Esophagus squamous epithelium (tissue), 4 donors: ENCODE measurements around the gene MRPS23.

Experiments used
- POLR2A ChIP-seq, 4 donors: fragments of 450-650 bp; IDR thresholded peaks; one replicate each; pipeline ENCODE4 v1.6.1; 2017; ENCODE audit warnings: antibody characterized with exemption in 4 of 4, mild to moderate bottlenecking in 4 of 4, moderate library complexity in 3 of 4
- TF ChIP-seq, protein P1 (sequence below), 6 experiments: fragments of 450-650 bp in 4 of 6; fragments of 200-600 bp in 2 of 6; sonication (generic) in 2 of 6; IDR thresholded peaks; one replicate each; pipeline ENCODE4 v1.5.1; 2016 to 2019; ENCODE audit warnings: antibody characterized with exemption in 6 of 6, mild to moderate bottlenecking in 4 of 6, moderate library complexity in 4 of 6

DNA sequence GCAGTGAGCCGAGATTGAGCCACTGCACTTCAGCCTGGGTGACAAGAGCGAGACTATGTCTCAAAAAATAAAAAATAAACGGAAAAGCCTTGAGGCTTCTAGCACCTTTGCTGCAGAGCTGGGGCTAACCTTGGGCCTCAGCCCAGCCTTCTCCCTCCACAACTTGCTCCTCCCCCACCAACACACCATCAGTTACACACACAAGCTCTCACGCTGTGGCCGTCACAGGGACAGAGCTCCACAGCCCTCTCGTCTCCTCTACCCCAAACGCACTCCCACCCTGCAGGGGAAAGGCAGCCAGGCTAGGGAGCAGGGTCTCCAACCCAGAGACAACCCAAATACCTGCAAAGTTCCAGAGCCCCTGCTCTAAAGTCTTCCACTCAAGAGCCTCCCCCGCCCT is 22.0 kb upstream of the MRPS23 start:
- TF ChIP-seq, protein P1, sequence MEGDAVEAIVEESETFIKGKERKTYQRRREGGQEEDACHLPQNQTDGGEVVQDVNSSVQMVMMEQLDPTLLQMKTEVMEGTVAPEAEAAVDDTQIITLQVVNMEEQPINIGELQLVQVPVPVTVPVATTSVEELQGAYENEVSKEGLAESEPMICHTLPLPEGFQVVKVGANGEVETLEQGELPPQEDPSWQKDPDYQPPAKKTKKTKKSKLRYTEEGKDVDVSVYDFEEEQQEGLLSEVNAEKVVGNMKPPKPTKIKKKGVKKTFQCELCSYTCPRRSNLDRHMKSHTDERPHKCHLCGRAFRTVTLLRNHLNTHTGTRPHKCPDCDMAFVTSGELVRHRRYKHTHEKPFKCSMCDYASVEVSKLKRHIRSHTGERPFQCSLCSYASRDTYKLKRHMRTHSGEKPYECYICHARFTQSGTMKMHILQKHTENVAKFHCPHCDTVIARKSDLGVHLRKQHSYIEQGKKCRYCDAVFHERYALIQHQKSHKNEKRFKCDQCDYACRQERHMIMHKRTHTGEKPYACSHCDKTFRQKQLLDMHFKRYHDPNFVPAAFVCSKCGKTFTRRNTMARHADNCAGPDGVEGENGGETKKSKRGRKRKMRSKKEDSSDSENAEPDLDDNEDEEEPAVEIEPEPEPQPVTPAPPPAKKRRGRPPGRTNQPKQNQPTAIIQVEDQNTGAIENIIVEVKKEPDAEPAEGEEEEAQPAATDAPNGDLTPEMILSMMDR (IDR thresholded peaks at IDR 0.05), result no peak
- no peak for TF ChIP-seq POLR2A (IDR thresholded peaks at IDR 0.05)
